Measurements from ENCODE around the gene MZT2B.

Gene MZT2B

DNA sequence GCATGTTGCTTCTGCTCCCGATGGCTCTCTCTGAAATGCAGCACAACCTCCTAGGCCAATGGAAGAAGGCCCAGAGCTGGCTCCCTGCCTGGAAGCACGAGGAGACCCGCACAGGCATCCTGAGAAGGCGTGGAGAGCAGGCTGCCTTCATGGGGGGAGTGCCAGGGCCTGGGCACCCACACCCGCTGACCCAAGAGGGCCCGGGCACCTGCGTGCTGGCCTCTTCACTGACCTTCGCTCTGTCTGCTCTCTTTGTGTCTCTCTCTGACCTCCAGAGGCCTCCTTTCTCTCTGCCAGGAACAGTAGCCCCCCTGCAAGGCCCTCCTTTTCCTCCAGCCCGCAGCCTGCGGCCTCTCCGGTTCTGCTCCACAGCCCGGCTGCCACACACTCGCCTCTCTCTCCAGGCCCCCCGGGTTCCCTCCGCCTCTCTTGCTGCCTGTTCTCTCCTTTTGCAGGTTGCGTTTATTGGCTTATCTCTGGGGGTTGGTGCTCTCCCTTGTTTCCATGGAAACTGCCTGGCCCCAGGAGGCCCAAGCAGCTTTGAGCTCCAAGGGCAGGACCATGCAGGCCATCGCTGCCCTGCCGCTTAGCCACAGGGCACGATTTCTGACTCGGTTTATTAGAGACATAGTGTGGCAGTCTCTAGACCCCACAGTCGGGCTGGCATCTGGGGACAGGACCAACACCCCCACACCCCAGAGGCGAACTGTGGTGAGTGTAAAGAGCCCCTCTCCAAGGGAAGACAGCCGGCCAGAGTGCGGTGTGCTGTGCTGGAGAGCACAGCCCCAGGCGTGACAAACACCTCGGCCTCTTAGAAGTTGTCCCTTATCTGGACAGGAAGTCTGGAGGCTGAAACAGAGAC is 1.7 kb downstream of the MZT2B start:
- Histone ChIP-seq H3K36me3 (ENCODE audit: control insufficient read depth, low read length) (peaks cover 39% of the 10 kb centered on the region), H3K9me2 (replicated peaks; ENCODE audit: control insufficient read depth, low read length) (no peaks in the 10 kb centered on the region), H3K4me3 (ENCODE audit: low read length) (peak overlapping the region; percentile 83), H4K20me1 (ENCODE audit: control insufficient read depth, insufficient read depth, low read depth, low read length) (peaks cover 5% of the 10 kb centered on the region), H3K4me1 (ENCODE audit: control insufficient read depth, low read length) (peaks cover 26% of the 10 kb centered on the region), H3K4me2 (ENCODE audit: low read length) (peak overlapping the region; percentile 66), H3K79me2 (ENCODE audit: control insufficient read depth, low read length) (peaks cover 70% of the 10 kb centered on the region), H3F3A (ENCODE audit: control insufficient read depth, insufficient read depth) (no peaks in the 10 kb centered on the region), H3K27me3 (ENCODE audit: control insufficient read depth, low read length) (no peaks in the 10 kb centered on the region), H3K27ac (ENCODE audit: low read depth, low read length) (no peak overlapping the region), H3K9me3 (ENCODE audit: control insufficient read depth, insufficient read depth, low read length) (no peaks in the 10 kb centered on the region)
- no peak for TF ChIP-seq EZH2phosphoT487 (IDR thresholded peaks at IDR 0.05; ENCODE audit: borderline replicate concordance, low read length)
- TF ChIP-seq, protein P1, sequence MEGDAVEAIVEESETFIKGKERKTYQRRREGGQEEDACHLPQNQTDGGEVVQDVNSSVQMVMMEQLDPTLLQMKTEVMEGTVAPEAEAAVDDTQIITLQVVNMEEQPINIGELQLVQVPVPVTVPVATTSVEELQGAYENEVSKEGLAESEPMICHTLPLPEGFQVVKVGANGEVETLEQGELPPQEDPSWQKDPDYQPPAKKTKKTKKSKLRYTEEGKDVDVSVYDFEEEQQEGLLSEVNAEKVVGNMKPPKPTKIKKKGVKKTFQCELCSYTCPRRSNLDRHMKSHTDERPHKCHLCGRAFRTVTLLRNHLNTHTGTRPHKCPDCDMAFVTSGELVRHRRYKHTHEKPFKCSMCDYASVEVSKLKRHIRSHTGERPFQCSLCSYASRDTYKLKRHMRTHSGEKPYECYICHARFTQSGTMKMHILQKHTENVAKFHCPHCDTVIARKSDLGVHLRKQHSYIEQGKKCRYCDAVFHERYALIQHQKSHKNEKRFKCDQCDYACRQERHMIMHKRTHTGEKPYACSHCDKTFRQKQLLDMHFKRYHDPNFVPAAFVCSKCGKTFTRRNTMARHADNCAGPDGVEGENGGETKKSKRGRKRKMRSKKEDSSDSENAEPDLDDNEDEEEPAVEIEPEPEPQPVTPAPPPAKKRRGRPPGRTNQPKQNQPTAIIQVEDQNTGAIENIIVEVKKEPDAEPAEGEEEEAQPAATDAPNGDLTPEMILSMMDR (IDR thresholded peaks at IDR 0.05; ENCODE audit: low read depth, low read length, poor library complexity, severe bottlenecking), result no peak

DNA sequence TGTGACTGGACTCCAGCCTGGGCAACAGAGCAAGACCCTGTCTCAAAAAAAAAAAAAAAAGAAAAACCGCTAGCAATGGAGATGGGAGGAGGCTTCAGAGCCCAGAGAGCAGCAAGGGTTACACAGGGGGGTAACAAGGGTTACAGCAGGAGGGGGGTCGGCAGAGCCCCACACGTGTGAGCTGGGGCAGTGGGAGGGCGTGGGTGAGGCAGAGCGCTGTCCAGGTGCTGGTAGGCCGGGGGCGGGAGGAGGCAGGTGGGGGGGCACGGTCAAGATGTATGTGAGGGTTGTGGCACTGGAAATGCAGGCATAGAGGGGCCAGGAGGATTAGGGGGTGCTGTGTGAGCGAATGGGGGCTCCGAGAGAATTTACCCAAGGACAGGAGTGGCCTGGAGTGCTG is 3.4 kb downstream of the MZT2B start:
- Histone ChIP-seq H3K79me2 (ENCODE audit: control insufficient read depth, low read length) (peaks cover 54% of the 10 kb centered on the region), H3K36me3 (ENCODE audit: control insufficient read depth, low read length) (peaks cover 32% of the 10 kb centered on the region), H3K9me2 (replicated peaks; ENCODE audit: control insufficient read depth, low read length) (no peaks in the 10 kb centered on the region), H3K27me3 (ENCODE audit: control insufficient read depth, low read length) (no peaks in the 10 kb centered on the region), H3K9me3 (ENCODE audit: control insufficient read depth, insufficient read depth, low read length) (no peaks in the 10 kb centered on the region), H3K4me3 (ENCODE audit: low read length) (no peak overlapping the region), H4K20me1 (ENCODE audit: control insufficient read depth, insufficient read depth, low read depth, low read length) (peaks cover 5% of the 10 kb centered on the region; the same call in 1 of the 2 replicates), H3K4me1 (ENCODE audit: control insufficient read depth, low read length) (peaks cover 19% of the 10 kb centered on the region), H3K27ac (ENCODE audit: low read depth, low read length) (no peak overlapping the region), H3K4me2 (ENCODE audit: low read length) (no peak overlapping the region), H3F3A (ENCODE audit: control insufficient read depth, insufficient read depth) (no peaks in the 10 kb centered on the region)
- TF ChIP-seq, protein P1 (IDR thresholded peaks at IDR 0.05; ENCODE audit: low read depth, low read length, poor library complexity, severe bottlenecking), result no peak
- no peak for TF ChIP-seq EZH2phosphoT487 (IDR thresholded peaks at IDR 0.05; ENCODE audit: borderline replicate concordance, low read length)

DNA sequence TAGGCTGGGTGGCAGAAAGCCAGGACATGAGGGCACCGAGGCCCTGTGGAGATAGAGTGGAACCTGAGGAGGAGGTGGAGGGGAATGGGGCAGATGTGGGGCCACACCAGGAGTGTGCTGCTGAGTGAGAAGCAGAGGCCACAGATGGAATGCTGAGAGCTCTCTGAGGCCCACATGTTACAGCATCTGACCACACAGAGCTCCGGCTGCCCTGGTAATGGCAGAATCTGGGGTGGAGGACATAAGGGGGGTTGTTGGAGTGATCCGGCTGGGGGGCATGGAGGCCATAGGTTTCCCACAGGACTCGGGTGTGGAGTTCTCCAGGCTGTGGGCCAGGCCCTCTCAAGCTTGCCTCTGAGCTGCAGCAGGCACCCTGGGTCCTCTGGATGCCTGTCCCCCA is 3.8 kb downstream of the MZT2B start:
- Histone ChIP-seq H3K27ac (ENCODE audit: low read depth, low read length) (no peak overlapping the region), H3K4me2 (ENCODE audit: low read length) (no peak overlapping the region)

More for the DNA sequence above, 3.8 kb downstream of the MZT2B start:
- peaks cover 17% of the 10 kb centered on the region for H3K4me1 ChIP-seq (ENCODE audit: control insufficient read depth, low read length)
- H3K9me2 ChIP-seq (replicated peaks; ENCODE audit: control insufficient read depth, low read length), result no peaks in the 10 kb centered on the region
- no peaks in the 10 kb centered on the region for H3K27me3 ChIP-seq (ENCODE audit: control insufficient read depth, low read length)
- peaks cover 49% of the 10 kb centered on the region for H3K79me2 ChIP-seq (ENCODE audit: control insufficient read depth, low read length)
- peaks cover 5% of the 10 kb centered on the region; the same call in 1 of the 2 replicates for H4K20me1 ChIP-seq (ENCODE audit: control insufficient read depth, insufficient read depth, low read depth, low read length)
- no peaks in the 10 kb centered on the region for H3F3A ChIP-seq (ENCODE audit: control insufficient read depth, insufficient read depth)
- H3K4me3 ChIP-seq (ENCODE audit: low read length), result no peak overlapping the region
- H3K9me3 ChIP-seq (ENCODE audit: control insufficient read depth, insufficient read depth, low read length), result no peaks in the 10 kb centered on the region
- no peak for TF ChIP-seq EZH2phosphoT487 (IDR thresholded peaks at IDR 0.05; ENCODE audit: borderline replicate concordance, low read length)
- TF ChIP-seq, protein P1 (IDR thresholded peaks at IDR 0.05; ENCODE audit: low read depth, low read length, poor library complexity, severe bottlenecking), result no peak
- H3K36me3 ChIP-seq (ENCODE audit: control insufficient read depth, low read length), result peaks cover 31% of the 10 kb centered on the region
